ENCODE measurements around the gene FLNC. TPM values are rescaled to one million over a fixed set of nuclear protein-coding genes. Genes with fewer than 3 reads are reported as not detected.

The FLNC gene
- total RNA-seq, 3 donors from 2014 or later: 6.9 to 267 (median 15.0) TPM

DNA sequence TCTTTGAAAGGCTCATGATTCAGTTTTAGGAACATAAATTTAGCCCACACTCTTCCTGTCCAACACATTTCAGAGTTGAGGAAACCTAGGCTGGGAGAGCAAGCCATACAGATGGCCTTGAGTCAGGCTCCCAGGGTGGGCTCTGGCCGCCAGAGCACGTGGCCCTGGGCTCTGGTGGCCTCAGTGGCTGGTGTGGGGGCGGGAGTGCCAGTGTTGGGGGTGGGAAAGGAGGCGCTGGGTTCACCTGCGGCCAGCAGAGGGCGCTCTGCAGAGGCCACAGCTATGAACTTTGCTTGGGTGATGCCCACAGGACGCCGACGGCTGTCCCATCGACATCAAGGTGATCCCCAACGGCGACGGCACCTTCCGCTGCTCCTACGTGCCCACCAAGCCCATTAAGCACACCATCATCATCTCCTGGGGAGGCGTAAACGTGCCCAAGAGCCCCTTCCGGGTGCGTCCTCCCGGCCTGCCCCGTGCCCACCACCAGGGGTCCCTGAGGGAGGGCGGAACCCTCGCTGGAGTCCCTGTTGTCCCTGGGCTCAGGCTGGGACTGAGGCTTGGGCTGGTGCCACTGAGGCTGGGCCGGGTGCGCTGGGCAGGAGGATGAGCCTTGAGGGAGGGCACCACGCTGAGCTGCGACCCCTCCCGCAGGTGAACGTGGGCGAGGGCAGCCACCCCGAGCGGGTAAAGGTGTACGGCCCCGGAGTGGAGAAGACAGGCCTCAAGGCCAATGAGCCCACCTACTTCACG, 11.9 kb downstream of the FLNC start:
- TF ChIP-seq, protein P1, sequence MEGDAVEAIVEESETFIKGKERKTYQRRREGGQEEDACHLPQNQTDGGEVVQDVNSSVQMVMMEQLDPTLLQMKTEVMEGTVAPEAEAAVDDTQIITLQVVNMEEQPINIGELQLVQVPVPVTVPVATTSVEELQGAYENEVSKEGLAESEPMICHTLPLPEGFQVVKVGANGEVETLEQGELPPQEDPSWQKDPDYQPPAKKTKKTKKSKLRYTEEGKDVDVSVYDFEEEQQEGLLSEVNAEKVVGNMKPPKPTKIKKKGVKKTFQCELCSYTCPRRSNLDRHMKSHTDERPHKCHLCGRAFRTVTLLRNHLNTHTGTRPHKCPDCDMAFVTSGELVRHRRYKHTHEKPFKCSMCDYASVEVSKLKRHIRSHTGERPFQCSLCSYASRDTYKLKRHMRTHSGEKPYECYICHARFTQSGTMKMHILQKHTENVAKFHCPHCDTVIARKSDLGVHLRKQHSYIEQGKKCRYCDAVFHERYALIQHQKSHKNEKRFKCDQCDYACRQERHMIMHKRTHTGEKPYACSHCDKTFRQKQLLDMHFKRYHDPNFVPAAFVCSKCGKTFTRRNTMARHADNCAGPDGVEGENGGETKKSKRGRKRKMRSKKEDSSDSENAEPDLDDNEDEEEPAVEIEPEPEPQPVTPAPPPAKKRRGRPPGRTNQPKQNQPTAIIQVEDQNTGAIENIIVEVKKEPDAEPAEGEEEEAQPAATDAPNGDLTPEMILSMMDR (IDR thresholded peaks at IDR 0.05): peak; percentile 80
- DNase-seq: peak; percentile 60 to 66 (median 62)
- Histone ChIP-seq H3K4me1 (ENCODE audit: low read depth) (no peaks in the 10 kb centered on the region), H3K4me3 (no peak overlapping the region), H3K36me3 (ENCODE audit: low read depth) (no peaks in the 10 kb centered on the region), H3K9me3 (no peaks in the 10 kb centered on the region)
- intact Hi-C loops (cut with DNase I, micrococcal nuclease): no loop called here
- ATAC-seq: peak; percentile 66

GRCh38 chr7:128842674-128843641, 12.8 kb downstream of the FLNC start:
- Histone ChIP-seq H3K36me3 (ENCODE audit: low read depth) (no peaks in the 10 kb centered on the region), H3K4me3 (no peak overlapping the region), H3K4me1 (ENCODE audit: low read depth) (no peaks in the 10 kb centered on the region), H3K9me3 (no peaks in the 10 kb centered on the region)
- TF ChIP-seq, protein P1 (IDR thresholded peaks at IDR 0.05): no peak
- ATAC-seq (no peak), DNase-seq (peak in 1 of 3 donors; percentile 39)
- intact Hi-C loops (cut with DNase I, micrococcal nuclease): no loop called here

DNA sequence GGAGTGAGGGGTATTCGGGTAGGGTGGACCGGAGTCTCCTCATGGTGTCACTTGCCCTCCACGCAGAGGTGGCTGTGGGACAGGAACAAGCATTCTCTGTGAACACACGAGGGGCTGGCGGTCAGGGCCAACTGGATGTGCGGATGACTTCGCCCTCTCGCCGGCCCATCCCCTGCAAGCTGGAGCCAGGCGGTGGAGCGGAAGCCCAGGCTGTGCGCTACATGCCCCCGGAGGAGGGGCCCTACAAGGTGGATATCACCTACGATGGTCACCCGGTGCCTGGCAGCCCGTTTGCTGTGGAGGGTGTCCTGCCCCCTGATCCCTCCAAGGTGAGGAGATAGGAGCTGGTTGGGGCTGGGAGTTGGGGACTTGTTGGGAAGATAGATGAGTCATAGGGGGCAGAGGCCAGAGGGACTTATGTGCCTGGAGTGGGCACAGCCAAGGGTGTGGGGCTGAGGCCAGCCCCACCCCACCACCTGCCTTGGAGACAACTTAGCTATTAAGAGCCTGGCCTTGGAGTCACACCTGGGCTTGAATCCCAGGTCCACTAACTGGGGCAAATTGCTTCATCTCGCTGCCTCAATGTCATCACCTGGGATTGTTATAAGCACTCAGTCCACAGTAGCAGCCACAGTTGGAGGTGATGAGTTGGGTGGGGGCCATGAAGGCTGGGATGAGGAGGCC, 13.9 kb downstream of the FLNC start:
- peak in 1 of 3 donors; percentile 38 for DNase-seq
- Histone ChIP-seq H3K9me3 (no peaks in the 10 kb centered on the region), H3K4me3 (no peak overlapping the region), H3K36me3 (ENCODE audit: low read depth) (no peaks in the 10 kb centered on the region), H3K4me1 (ENCODE audit: low read depth) (no peaks in the 10 kb centered on the region)
- TF ChIP-seq, protein P1 (IDR thresholded peaks at IDR 0.05): no peak
- ATAC-seq: no peak
- intact Hi-C loops (cut with DNase I, micrococcal nuclease): no loop called here

GRCh38 chr7:128844777-128845311, 14.6 kb downstream of the FLNC start:
- H3K4me3 ChIP-seq: no peak overlapping the region
- H3K4me1 ChIP-seq (ENCODE audit: low read depth): no peaks in the 10 kb centered on the region
- intact Hi-C loops (cut with DNase I, micrococcal nuclease): no loop called here
- no peaks in the 10 kb centered on the region for H3K9me3 ChIP-seq
- ATAC-seq (no peak), DNase-seq (peak in 1 of 3 donors; percentile 50)
- TF ChIP-seq, protein P1 (IDR thresholded peaks at IDR 0.05): no peak
- H3K36me3 ChIP-seq (ENCODE audit: low read depth): no peaks in the 10 kb centered on the region

DNA sequence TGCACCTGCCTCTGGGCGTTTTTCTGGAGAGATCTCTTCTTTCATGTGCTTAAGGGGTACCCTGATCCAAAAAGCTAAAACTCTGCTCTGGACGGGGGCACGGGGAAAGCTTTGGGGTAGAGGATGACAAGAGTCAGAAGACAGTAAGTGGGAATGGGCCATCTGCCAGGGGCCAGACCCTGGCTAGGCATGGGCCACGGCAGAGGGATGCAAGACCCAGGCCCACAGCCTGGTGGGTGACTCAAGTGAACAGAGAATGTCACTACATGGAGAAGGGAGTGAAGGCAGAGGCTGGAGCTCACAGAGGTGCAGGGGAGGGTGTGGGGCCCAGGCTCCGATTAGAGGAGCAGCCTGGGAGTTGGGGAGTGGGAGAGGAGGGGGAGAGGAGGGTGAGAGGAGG, 15.3 kb downstream of the FLNC start:
- TF ChIP-seq, protein P1 (IDR thresholded peaks at IDR 0.05): no peak
- Histone ChIP-seq H3K4me1 (ENCODE audit: low read depth) (no peaks in the 10 kb centered on the region), H3K36me3 (ENCODE audit: low read depth) (no peaks in the 10 kb centered on the region), H3K4me3 (no peak overlapping the region), H3K9me3 (no peaks in the 10 kb centered on the region)
- DNase-seq: no peak
- no peak for ATAC-seq
- intact Hi-C loops (cut with DNase I, micrococcal nuclease): no loop called here
